HG03521 (cell line): ENCODE measurements around the gene TMEM217.
A peak's percentile ranks its signal among the peaks of the same experiment; 100 is the strongest.

Experiments
- ATAC-seq: cut with Tn5 transposase; IDR thresholded peaks from one replicate; pipeline ENCODE4 v1.9.1; 2021; ENCODE audit warnings: mild to moderate bottlenecking, moderate library complexity; ENCODE audit not compliant: unreplicated experiment

TMEM217 gene

GRCh38 chr6:37244430-37245310 is 13.3 kb downstream of the TMEM217 start:
- no peak for ATAC-seq

DNA sequence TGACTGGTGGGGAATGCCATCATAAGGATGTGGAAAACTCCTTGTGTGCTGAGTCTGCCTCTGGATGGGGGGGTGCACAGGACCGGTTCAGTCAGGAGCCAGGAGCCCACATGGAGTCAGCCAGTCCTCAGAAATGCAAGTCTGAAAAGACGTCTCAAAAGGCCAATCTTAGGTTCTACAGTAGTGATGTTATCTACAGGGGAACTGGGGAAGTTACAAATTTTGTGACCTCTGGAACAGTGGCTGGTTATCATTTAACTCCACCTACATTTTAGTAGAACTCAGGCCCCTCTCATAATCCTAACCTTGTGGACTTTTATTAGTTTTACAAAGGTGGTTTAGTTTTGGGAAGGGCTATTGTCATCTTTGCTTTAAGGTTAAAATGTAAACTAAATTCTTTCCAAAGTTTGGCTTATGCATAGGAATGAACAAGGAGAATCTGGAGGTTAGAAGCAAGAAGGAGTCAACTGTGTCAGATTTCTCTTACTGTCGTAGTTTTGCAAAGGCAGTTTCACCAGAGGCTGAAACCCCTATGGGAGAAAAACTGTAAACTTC is 14.1 kb downstream of the TMEM217 start:
- no peak for ATAC-seq

DNA sequence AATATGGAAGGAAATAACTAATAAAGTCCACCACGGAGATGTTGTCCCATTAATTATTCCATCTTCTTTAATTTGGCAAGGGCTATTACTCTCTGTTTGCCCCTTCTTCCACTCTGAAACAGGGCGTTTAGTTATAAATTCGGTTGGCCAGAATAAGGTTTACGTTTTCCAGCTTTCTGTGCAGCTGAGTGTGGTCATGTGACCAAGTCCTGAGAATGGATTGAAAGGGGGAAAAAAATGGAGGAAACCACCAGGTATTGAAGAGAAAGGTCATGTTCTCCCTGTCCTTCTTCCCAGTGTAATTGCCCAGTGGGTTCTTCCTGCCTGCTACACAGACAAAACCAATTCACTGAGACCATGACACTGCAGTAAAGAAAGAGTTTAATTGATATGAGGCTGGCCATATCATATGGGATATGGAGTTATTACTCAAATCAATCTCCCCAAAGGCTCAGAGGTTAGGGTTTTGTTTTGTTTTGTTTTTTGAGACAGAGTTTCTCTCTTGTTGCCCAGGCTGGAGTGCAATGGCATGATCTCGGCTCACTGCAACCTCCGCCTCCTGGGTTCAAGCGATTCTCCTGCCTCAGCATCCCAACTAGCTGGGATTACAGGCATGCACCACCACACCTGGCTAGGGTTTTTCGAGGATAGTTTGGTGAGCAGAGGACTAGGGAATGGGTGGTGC is 14.7 kb downstream of the TMEM217 start:
- no peak for ATAC-seq

GRCh38 chr6:37242429-37243052 is 15.4 kb downstream of the TMEM217 start:
- no peak for ATAC-seq

GRCh38 chr6:37241775-37242428 is 16.0 kb downstream of the TMEM217 start:
- no peak for ATAC-seq

DNA sequence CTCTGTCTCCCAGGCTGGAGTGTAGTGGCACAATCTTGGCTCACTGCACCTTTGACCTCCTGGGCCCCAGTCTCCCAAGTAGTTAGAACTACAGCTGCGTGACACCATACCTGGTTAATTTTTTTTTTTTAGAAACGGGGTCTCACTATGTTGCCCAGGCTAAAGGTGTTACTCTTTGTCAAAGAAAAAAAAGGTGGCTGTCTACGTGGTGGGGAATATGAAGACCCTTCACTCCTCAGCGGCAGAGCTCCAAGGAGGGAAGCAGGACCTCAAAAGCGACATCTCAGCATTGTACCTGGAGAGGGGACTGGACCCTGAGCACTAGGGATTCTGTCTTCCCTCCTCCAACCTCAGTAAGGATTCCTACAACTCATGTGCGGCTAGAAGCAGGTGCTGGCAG is 16.8 kb downstream of the TMEM217 start:
- no peak for ATAC-seq

DNA sequence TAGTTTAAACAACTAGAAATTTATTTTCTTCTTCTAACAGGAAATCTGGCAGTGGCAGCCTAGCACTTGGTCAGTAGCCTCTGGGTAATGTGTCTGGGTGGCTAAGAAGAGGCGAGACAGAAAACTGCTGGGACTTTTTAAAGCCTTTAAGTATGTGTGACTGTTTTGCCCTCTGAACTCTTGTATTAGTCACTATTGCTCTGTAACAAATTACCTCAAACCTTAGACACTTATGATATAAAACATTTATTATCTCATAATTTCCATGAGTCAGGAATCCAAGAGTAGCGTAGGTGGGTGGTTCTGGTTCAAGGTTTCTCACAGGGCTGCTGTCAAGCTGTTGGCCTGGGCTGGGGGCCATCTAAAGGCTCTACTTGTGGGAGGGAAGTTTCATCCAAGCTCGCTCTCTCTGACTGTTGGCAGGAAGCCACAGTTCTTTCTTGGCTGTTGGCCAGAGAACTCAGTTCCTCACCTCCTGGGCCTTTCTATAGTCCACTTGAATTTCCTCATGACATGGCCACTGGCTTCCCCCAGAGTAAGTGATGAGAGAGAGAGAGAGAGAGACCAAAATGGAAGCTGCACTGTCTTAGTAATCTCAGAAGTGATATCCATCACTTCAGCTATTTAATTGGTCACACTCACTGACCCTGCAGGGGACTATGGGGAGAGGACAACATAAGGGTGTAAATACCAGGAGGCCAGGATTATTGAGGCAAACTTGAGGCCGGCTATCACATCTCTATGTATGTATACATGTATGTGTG is 17.8 kb downstream of the TMEM217 start:
- ATAC-seq, result no peak

DNA sequence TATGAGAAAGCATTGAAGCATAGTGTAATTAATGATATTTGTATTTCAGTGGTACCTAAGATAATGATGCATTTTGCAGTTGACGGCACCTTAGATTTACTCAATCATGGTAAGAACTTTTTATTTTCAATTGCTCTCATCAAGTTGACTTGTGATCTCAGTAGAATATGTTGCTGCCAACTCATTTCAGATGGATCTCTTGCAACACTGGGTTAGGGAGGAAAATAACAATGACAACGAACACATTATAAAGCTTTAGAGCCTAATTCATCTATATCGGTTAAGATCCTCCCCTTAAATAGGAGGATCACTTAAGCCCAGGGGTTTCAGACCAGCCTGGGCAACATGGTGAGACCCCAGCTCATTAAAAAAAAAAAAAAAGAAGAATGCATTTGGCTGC is 18.4 kb downstream of the TMEM217 start:
- ATAC-seq, result no peak

- ATAC-seq, result no peak
These were observed 19.6 kb downstream of the TMEM217 start for GRCh38 chr6:37238381-37238780.

GRCh38 chr6:37237789-37238188 is 20.2 kb downstream of the TMEM217 start:
- no peak for ATAC-seq

DNA sequence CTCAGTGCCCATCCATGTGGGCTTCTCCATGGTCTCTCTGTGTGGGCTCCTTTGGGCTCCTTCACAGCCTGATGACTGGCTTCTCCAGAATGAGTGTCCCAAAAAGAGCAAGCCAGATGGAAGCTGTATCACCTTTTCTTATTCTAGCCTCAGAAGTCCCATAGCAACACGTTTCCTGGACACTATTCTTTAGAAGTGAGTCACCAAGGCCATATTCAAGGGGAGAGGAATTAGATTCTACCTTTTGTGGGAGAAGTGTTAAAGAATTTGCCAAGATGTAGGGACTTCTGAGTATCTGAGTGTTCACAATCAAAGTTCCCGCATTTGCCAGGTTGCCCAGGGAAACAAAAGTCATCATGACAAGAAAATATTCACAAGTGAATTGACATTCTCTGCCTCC is 21.0 kb downstream of the TMEM217 start:
- no peak for ATAC-seq

GRCh38 chr6:37233541-37233940 is 24.4 kb downstream of the TMEM217 start:
- ATAC-seq, result no peak

DNA sequence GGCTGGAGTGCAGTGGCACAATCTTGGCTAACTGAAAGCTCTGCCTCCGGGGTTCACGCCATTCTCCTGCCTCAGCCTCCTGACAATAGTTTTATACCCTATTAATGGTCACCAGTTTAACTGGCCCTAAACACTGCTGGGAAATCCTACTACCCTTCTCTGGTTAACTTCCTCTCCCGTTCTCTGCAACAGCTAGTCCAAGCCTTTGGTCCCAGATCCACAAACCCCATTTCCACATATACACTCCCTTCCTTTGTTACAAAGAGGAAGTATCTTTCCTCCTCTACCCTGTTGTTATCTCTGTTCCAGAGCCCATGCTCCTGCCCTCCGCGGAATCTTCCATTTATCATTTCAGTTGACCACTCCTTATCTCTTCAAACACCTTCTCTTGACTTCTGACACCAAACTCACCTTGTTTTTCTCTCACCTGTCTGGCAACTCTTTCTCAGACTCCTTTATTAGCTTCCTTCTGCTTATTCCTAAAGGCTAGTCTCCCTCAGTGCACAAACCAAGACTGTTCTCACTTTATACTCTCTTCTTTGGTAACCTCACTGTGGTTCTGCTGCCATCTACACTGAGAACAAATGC is 25.4 kb downstream of the TMEM217 start:
- no peak for ATAC-seq

DNA sequence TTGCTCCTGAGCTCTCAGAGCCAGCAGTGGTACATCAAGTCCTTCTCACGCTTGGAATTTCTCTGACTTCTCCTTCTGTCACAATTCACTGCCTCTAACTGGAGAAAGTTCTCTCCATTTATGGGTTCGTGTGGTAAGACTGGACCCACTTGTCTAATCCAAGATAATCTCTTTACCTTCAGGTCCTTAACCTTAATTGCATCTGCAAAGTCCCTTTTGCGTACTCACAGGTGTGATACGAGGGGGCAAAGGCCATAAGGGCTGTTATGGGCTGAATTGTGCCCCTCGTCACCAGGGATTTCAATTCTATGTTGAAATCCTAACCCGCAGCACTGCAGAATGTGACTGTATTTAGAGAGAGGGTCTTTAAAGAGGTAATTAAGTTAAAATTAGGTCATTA is 27.8 kb downstream of the TMEM217 start:
- no peak for ATAC-seq

DNA sequence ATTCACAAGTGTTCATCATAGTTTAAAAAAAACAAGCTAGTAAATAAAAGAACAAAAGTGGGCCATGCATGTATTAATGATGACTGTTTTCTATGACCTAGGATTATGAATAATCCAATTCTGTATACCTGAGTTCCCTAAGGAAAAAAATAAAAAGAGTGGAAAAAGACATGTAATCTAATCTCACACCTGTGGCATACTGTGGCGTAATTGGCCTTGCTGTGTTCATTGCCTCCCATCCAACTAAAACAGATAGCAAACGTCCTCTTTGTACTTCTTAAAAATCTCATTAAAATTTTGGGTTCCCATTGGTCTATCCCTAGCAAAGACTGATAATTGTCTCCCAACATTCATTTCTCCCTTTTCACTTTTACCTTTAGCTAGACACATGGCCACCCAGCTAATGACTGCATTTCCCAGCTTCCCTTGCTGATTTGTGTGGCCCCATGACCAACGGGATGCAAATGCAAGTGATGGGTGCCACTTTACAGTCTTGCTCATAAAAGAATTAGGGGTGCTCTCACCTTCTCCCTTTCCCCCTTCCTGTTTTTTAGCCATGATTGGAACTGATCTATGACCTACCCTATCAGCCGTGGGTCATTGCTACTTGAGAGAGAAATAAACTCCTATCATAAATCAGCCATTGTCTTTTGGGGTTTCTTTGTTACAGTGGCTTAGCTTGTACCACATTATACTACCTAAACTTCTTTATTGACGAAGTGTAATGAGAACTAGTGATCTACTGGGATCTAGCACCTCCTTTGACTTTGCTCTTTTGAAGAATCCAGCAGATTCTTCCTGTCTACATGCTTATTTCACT is 32.4 kb downstream of the TMEM217 start:
- ATAC-seq, result no peak

DNA sequence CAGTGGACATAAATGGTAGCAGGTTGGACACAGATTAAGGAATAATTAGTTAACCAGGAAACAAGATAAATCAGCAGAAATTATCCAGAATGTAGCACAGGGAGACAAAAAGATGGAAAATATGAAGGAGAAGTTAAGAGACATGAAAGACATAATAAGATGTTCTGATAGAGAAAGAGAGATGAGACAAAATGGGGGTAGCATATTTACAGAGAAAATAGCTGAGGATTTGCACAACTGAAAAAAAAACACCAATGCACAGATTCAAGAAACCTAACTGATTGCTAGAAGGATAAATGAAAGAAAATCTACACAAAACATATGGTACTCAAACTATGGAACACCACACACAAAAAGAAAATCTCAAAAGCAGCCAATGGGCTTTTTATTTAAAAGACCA is 35.0 kb downstream of the TMEM217 start:
- ATAC-seq, result no peak

- peak; percentile 76 for ATAC-seq
These were observed 35.6 kb downstream of the TMEM217 start for GRCh38 chr6:37222125-37222967.

GRCh38 chr6:37221585-37222124 is 36.3 kb downstream of the TMEM217 start:
- ATAC-seq, result no peak
